ENCODE results near the gene GAA. TPM values are rescaled to one million over a fixed set of nuclear protein-coding genes. Genes with fewer than 3 reads are reported as not detected.
"Not testable (repeated sequence)": the region's sequence is repeated elsewhere in the genome, so short reads cannot be mapped to it uniquely, and the experiment has no call there.

Gene GAA
- total RNA-seq, 1 donor from 2014 or later: 47.7 TPM

GRCh38 chr17:80086616-80087015, 14.8 kb upstream of the GAA start:
- no peak overlapping the region for H3K27ac Mint-ChIP-seq (ENCODE audit: unreplicated experiment)
- FAIRE-seq (no peak), DNase-seq (ENCODE audit: low read depth) (no peak)
- no peak overlapping the region for H3K4me3 Mint-ChIP-seq (ENCODE audit: unreplicated experiment)
- H3K4me1 ChIP-seq (ENCODE audit: insufficient read depth, low read length): no peaks in the 10 kb centered on the region
- no peaks in the 10 kb centered on the region for H3K36me3 ChIP-seq (ENCODE audit: insufficient read depth, low read length)
- H3K4me3 ChIP-seq (ENCODE audit: insufficient read depth, low read depth, low read length): no peak overlapping the region
- H3K79me2 ChIP-seq (ENCODE audit: insufficient read depth, low read length): no peaks in the 10 kb centered on the region
- no peak overlapping the region for H2AFZ ChIP-seq (ENCODE audit: low read depth, low read length)
- no peaks in the 10 kb centered on the region for H4K20me1 ChIP-seq (ENCODE audit: insufficient read depth, low read length)
- peaks cover 8% of the 10 kb centered on the region for H3K27me3 ChIP-seq (ENCODE audit: insufficient read depth, low read length)
- H3K9me3 Mint-ChIP-seq (ENCODE audit: unreplicated experiment): no peaks in the 10 kb centered on the region
- no peak overlapping the region for H3K4me2 ChIP-seq (ENCODE audit: low read length)
- H3K36me3 Mint-ChIP-seq (ENCODE audit: low read depth, unreplicated experiment): peaks cover 2% of the 10 kb centered on the region
- peaks cover 20% of the 10 kb centered on the region for H3K27me3 Mint-ChIP-seq (ENCODE audit: low read depth, unreplicated experiment)
- no peaks in the 10 kb centered on the region for H3K9me3 ChIP-seq (ENCODE audit: insufficient read depth, low read depth, low read length)
- H3K4me1 Mint-ChIP-seq (ENCODE audit: low read depth, unreplicated experiment): no peaks in the 10 kb centered on the region
- no peak overlapping the region for H3K27ac ChIP-seq (ENCODE audit: low read depth, low read length)
- no peak for TF ChIP-seq CTCF (IDR thresholded peaks at IDR 0.05; ENCODE audit: insufficient read depth, low read depth, low read length)
- no peak for TF ChIP-seq EZH2 (IDR thresholded peaks at IDR 0.05; ENCODE audit: insufficient read depth, low read length)
- no peak overlapping the region for H3K9ac ChIP-seq (ENCODE audit: low read length)

- peaks cover 8% of the 10 kb centered on the region for H3K27me3 ChIP-seq (ENCODE audit: insufficient read depth, low read length)
- TF ChIP-seq EZH2 (IDR thresholded peaks at IDR 0.05; ENCODE audit: insufficient read depth, low read length) (no peak), CTCF (IDR thresholded peaks at IDR 0.05; ENCODE audit: insufficient read depth, low read depth, low read length) (no peak)
- no peaks in the 10 kb centered on the region for H3K4me1 Mint-ChIP-seq (ENCODE audit: low read depth, unreplicated experiment)
- H3K27me3 Mint-ChIP-seq (ENCODE audit: low read depth, unreplicated experiment): peaks cover 20% of the 10 kb centered on the region
- no peak overlapping the region for H3K27ac ChIP-seq (ENCODE audit: low read depth, low read length)
- peaks cover 2% of the 10 kb centered on the region for H3K36me3 Mint-ChIP-seq (ENCODE audit: low read depth, unreplicated experiment)
- no peaks in the 10 kb centered on the region for H3K79me2 ChIP-seq (ENCODE audit: insufficient read depth, low read length)
- H3K9ac ChIP-seq (ENCODE audit: low read length): no peak overlapping the region
- H3K4me2 ChIP-seq (ENCODE audit: low read length): no peak overlapping the region
- no peak overlapping the region for H2AFZ ChIP-seq (ENCODE audit: low read depth, low read length)
- FAIRE-seq (no peak), DNase-seq (ENCODE audit: low read depth) (no peak)
- H3K4me1 ChIP-seq (ENCODE audit: insufficient read depth, low read length): no peaks in the 10 kb centered on the region
- H4K20me1 ChIP-seq (ENCODE audit: insufficient read depth, low read length): no peaks in the 10 kb centered on the region
- no peaks in the 10 kb centered on the region for H3K36me3 ChIP-seq (ENCODE audit: insufficient read depth, low read length)
- H3K27ac Mint-ChIP-seq (ENCODE audit: unreplicated experiment): no peak overlapping the region
- no peaks in the 10 kb centered on the region for H3K9me3 ChIP-seq (ENCODE audit: insufficient read depth, low read depth, low read length)
- H3K9me3 Mint-ChIP-seq (ENCODE audit: unreplicated experiment): no peaks in the 10 kb centered on the region
- no peak overlapping the region for H3K4me3 Mint-ChIP-seq (ENCODE audit: unreplicated experiment)
- no peak overlapping the region for H3K4me3 ChIP-seq (ENCODE audit: insufficient read depth, low read depth, low read length)
Measured at GRCh38 chr17:80087346-80088265, 13.8 kb upstream of the GAA start.

GRCh38 chr17:80089762-80090161, 11.6 kb upstream of the GAA start:
- Histone ChIP-seq H3K4me2 (ENCODE audit: low read length) (no peak overlapping the region), H3K9me3 (ENCODE audit: insufficient read depth, low read depth, low read length) (no peaks in the 10 kb centered on the region), H3K4me1 (ENCODE audit: insufficient read depth, low read length) (no peaks in the 10 kb centered on the region), H2AFZ (ENCODE audit: low read depth, low read length) (no peak overlapping the region), H3K4me3 (ENCODE audit: insufficient read depth, low read depth, low read length) (no peak overlapping the region), H3K36me3 (ENCODE audit: insufficient read depth, low read length) (no peaks in the 10 kb centered on the region), H3K27me3 (ENCODE audit: insufficient read depth, low read length) (peaks cover 8% of the 10 kb centered on the region), H3K9ac (ENCODE audit: low read length) (no peak overlapping the region), H3K27ac (ENCODE audit: low read depth, low read length) (no peak overlapping the region), H4K20me1 (ENCODE audit: insufficient read depth, low read length) (no peaks in the 10 kb centered on the region), H3K79me2 (ENCODE audit: insufficient read depth, low read length) (no peaks in the 10 kb centered on the region)
- H3K4me1 Mint-ChIP-seq (ENCODE audit: low read depth, unreplicated experiment): no peaks in the 10 kb centered on the region
- H3K9me3 Mint-ChIP-seq (ENCODE audit: unreplicated experiment): no peaks in the 10 kb centered on the region
- H3K4me3 Mint-ChIP-seq (ENCODE audit: unreplicated experiment): no peak overlapping the region
- peaks cover 16% of the 10 kb centered on the region for H3K27me3 Mint-ChIP-seq (ENCODE audit: low read depth, unreplicated experiment)
- FAIRE-seq (no peak), DNase-seq (ENCODE audit: low read depth) (no peak)
- no peak overlapping the region for H3K27ac Mint-ChIP-seq (ENCODE audit: unreplicated experiment)
- TF ChIP-seq EZH2 (IDR thresholded peaks at IDR 0.05; ENCODE audit: insufficient read depth, low read length) (no peak), CTCF (IDR thresholded peaks at IDR 0.05; ENCODE audit: insufficient read depth, low read depth, low read length) (no peak)
- peaks cover 2% of the 10 kb centered on the region for H3K36me3 Mint-ChIP-seq (ENCODE audit: low read depth, unreplicated experiment)

- H3K27ac ChIP-seq (ENCODE audit: low read depth, low read length); H3K4me3 Mint-ChIP-seq (ENCODE audit: unreplicated experiment); H3K79me2 ChIP-seq (ENCODE audit: insufficient read depth, low read length); H4K20me1 ChIP-seq (ENCODE audit: insufficient read depth, low read length); H3K27ac Mint-ChIP-seq (ENCODE audit: unreplicated experiment); H2AFZ ChIP-seq (ENCODE audit: low read depth, low read length); H3K36me3 ChIP-seq (ENCODE audit: insufficient read depth, low read length); H3K9me3 ChIP-seq (ENCODE audit: insufficient read depth, low read depth, low read length); H3K9ac ChIP-seq (ENCODE audit: low read length); H3K4me2 ChIP-seq (ENCODE audit: low read length); H3K27me3 ChIP-seq (ENCODE audit: insufficient read depth, low read length); FAIRE-seq; H3K9me3 Mint-ChIP-seq (ENCODE audit: unreplicated experiment); H3K4me1 ChIP-seq (ENCODE audit: insufficient read depth, low read length); H3K36me3 Mint-ChIP-seq (ENCODE audit: low read depth, unreplicated experiment); DNase-seq (ENCODE audit: low read depth); H3K4me1 Mint-ChIP-seq (ENCODE audit: low read depth, unreplicated experiment); H3K4me3 ChIP-seq (ENCODE audit: insufficient read depth, low read depth, low read length): not testable (repeated sequence)
- H3K27me3 Mint-ChIP-seq (ENCODE audit: low read depth, unreplicated experiment): peaks cover 20% of the 10 kb centered on the region
Measured at GRCh38 chr17:80090164-80090563, 11.2 kb upstream of the GAA start.
